GM18505 (cell line): Measurements from ENCODE around the gene ODAD2.
"Not testable (repeated sequence)": the region's sequence is repeated elsewhere in the genome, so short reads cannot be mapped to it uniquely, and the experiment has no call there.

ENCODE experiments used
- ATAC-seq: cut with Tn5 transposase; IDR thresholded peaks from one replicate; pipeline ENCODE4 v1.9.1; 2021; ENCODE audit not compliant: unreplicated experiment
- POLR2A ChIP-seq: IDR thresholded peaks from 4 replicates; pipeline ENCODE4 v1.6.1; 2011; ENCODE audit warnings: borderline replicate concordance; ENCODE audit not compliant: insufficient read depth, insufficient read length; ENCODE audit errors: extremely low read depth

The ODAD2 gene

DNA sequence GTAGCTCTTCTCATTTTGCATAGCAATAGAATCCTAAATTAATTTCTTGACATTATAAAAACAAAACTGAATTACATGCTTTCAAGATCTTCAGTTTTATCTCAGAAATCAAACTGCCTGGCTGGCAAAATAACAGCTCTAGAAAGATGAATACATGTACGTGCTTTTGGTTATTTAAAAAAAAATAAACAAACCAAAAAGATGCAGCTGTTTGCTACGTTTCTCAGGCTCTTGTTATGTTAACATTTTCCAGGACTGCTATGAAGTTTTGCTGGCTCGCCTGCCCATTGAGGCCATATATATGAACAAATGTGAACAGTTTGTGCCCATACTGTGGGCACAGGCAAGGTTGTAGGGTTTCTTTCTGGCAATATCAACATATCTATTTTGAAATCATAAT is 86.6 kb downstream of the ODAD2 start:
- ATAC-seq = no peak
- TF ChIP-seq POLR2A = no peak

DNA sequence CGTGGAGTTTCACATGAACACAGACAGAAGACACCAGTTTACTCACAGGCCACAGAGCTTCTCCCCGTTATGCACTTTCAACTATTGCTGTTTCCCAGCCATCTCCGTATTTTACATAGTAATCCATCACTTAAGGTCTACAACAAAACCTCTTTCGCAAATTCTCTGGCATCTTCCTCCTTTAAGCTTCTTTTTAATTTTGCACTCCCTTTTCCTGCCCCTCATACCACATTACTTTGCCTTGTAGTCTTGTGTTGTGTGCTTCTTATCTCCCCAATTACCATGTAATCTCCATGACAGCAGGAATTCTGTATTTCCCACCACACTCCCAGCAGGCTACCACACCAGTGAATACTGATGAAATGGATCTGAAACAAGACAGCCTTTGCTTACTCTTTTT is 87.3 kb downstream of the ODAD2 start:
- no peak for ATAC-seq
- no peak for TF ChIP-seq POLR2A

- no peak for TF ChIP-seq POLR2A
- no peak for ATAC-seq
These were observed 87.9 kb downstream of the ODAD2 start for GRCh38 chr10:27911011-27911410.

- no peak for TF ChIP-seq POLR2A
- ATAC-seq = no peak
These were observed 90.6 kb downstream of the ODAD2 start for GRCh38 chr10:27908231-27908630.

DNA sequence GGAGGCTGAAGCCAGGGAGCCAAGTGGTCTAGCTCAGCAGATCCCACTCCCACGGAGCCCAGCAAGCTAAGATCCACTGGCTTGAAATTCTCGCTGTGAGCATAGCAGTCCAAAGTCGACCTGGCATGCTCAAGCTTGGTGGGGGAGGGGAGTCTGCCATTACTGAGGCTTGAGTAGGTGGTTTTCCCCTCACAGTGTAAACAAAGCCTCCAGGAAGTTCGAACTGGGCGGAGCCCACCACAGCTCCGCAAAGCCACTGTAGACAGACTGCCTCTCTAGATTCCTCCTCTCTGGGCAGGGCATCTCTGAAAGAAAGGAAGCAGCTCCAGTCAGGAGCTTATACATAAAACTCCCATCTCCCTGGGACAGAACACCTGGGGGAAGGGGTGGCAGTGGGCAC is 99.4 kb downstream of the ODAD2 start:
- ATAC-seq = not testable (repeated sequence)

DNA sequence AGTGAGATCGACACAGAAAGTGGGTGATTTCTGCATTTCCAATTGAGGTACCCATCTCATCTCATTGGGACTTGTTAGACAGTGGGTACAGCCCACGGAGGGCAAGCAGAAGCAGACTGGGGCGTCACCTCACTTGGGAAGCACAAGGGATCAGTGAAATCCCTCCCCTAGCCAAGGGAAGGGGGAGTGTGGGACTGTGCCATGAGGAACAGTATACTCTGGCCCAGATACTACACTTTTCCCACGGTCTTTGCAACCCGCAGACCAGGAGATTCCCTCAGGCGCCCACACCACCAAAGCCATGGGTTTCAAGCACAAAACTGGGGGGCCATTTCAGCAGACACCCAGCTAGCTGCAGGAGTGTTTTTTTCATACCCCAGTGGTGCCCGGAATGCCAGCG is 99.8 kb downstream of the ODAD2 start:
- TF ChIP-seq POLR2A = no peak
- no peak for ATAC-seq

- ATAC-seq = no peak
- no peak for TF ChIP-seq POLR2A
These were observed 105.4 kb downstream of the ODAD2 start for GRCh38 chr10:27893358-27893954.

GRCh38 chr10:27890971-27891370 is 107.9 kb downstream of the ODAD2 start:
- TF ChIP-seq POLR2A = no peak
- ATAC-seq = no peak

DNA sequence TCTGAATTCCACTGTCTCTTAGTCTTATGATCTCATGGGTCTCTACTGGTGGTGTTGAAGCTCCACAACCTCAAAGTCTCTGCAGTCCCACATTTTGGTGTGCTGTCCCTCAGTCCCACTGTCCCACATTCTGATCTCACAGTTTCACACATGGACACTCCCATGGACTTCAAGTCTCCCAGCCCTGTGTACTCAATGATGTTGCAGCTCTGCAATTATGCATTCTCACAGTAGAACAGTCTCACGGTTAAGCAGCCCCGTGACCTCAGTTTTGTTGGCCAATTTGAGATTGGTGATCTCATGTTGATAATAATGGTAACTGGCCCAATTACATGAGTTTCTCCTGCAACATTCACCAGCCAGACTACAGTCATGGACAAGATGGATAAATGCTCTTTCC is 109.4 kb downstream of the ODAD2 start:
- no peak for TF ChIP-seq POLR2A
- no peak for ATAC-seq

DNA sequence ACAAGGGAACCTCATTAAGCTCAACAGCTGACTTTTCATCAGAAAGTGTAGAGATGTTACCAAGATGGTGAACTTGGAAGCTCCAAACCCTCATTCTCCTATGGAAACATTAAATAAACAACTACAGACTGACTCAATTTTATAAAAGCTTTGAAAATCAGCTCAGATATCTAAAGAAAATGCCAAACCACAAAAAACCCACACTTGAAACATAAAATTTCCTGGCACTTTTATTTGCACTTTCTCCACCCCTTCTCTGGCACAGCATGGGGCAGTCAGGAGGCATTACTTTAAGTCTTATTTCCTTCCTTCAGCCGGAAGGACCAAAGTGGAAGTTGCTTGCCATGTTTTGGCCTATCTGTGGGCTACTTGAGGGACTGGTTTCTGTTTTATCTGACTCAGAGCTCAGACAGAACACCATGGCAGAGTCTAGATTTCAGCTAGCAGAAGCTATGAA is 114.7 kb downstream of the ODAD2 start:
- no peak for TF ChIP-seq POLR2A
- ATAC-seq = no peak

DNA sequence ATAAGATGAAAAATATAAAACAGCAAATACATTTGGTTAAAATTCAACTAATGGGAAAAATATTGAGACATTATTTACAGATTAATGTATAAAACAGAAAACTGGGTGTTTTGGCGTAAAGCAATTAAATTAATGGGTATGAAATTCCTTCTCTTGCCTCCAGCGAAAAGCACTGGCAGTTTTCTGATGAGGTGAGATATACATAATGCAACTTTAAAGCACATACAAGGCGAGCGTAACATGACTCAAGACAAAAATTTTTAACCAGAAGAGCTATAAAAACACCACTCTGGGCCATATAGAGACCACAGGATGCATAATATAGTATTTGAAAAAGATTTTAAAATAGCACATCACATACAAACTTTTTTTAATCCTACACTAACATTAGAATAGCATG is 120.6 kb downstream of the ODAD2 start:
- ATAC-seq = no peak
- TF ChIP-seq POLR2A = no peak

DNA sequence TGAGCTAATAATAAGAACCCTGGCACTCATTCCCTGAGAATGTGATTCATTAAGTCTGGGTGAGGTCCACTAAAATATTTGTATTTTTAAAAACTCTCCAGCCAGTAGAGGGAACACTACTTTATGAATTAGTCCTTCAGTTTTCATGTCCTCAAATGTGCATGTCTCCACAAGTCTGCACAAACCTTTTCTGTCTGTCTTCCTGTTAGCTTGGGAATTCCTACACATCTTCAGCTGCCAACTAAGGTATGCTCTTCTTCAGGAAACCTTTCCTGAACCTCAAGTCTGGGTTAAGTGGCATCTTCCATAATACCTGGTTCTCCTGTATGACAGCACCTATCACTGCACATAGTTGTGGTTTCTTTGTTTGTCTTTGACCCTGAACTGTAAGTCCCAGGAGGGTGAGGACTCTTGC is 133.7 kb downstream of the ODAD2 start:
- no peak for ATAC-seq

GRCh38 chr10:27861781-27862180 is 137.1 kb downstream of the ODAD2 start:
- no peak for ATAC-seq
- TF ChIP-seq POLR2A = no peak

More for the DNA sequence above, 133.7 kb downstream of the ODAD2 start:
- no peak for TF ChIP-seq POLR2A

- TF ChIP-seq POLR2A = no peak
- ATAC-seq = no peak
These were observed 141.3 kb downstream of the ODAD2 start for GRCh38 chr10:27857616-27858015.

GRCh38 chr10:27844223-27844622 is 154.7 kb downstream of the ODAD2 start:
- no peak for ATAC-seq
- no peak for TF ChIP-seq POLR2A
